Measurements from ENCODE around the gene ADARB1. TPM values are rescaled to one million over a fixed set of nuclear protein-coding genes. Genes with fewer than 3 reads are reported as not detected.
"Not testable (repeated sequence)": the region's sequence is repeated elsewhere in the genome, so short reads cannot be mapped to it uniquely, and the experiment has no call there.

Gene ADARB1
- total RNA-seq = 13.7 TPM
- long read RNA-seq, full-length matches to known transcripts = 1 of 19 reads
- long read RNA-seq, partial matches to known transcripts = 2 of 19 reads
- long read RNA-seq, other reads (novel, unspliced or antisense) = 16 of 19 reads

DNA sequence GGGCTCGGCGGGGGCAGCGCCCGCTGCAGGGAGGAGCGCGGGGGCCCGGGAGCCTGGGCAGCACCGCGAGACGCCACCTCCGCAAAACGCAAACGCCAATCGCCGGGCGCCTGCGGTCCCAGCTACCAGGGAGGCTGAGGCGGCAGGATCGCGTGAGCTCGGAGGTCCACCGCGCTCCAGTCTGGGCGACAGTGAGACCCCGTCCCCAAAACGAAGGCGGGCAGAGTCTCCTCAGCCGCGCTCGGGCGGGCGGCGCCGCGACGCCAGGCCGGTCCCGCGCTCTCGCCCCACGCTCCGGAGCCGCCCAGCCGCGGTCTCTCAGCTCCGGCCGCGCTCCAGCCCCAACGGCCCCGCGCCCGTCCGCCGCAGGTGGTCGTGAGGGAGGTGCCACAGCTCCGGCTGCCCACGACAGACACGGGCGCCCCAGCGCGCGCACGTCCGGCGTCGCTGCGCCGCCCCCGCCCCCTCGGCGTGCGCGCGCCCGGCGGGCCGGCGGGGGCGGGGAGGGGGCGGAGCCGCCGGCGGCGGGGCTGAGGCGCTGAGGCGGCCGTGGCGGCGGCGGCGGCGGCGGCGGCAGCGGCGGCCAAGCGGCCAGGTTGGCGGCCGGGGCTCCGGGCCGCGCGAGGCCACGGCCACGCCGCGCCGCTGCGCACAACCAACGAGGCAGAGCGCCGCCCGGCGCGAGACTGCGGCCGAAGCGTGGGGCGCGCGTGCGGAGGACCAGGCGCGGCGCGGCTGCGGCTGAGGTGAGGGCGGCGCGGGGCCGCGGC is at the start of gene ADARB1:
TSS of gene ADARB1 (plus strand) at position 533 of the 770 bp plus-strand sequence. CDS start 97,077 bp downstream, outside the sequence.
- intact Hi-C loops (cut with DNase I) = loop anchor here (2.0 kb wide), 1 partner anchor 57 kb away; no protein-coding TSS in a partner anchor

DNA sequence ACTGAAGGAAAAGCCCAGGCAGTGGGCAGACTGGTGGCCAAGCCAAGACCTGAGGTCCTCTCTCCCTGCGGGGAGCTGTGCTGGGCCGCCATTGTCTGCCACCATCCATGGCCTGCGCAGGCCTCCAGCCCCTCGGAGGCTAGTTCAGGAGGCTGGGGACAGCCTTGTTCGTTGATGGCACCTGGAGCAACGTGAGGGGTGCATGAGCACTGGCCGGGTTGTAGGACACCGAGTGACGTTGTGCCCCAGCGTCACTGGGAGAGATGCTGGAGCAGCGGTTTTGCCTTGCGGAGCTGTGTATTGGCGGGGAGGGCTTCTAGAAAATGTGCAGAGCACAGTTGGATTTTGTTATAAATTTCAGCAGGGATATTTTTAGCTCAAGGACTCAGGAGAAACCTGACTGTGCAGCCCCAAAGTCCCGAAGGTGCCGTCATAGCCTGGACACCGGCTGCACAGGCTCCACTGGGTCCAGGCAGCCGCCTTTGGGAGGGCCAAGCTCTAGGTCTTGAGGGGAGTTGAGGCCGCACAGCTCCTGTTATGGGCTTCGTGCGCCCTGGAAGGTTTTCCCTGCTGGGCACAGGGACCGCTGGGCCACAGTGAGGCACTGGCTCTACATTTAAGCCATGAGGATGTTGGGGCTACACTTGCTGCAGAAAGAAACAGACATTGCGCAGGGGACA is 48.2 kb upstream of the ADARB1 start:
- intact Hi-C loops (cut with DNase I) = no loop called here
- no peak for DNase-seq (ENCODE audit: low spot score)

More for the DNA sequence above, at the start of gene ADARB1:
- DNase-seq (ENCODE audit: low spot score) = peak; percentile 85

GRCh38 chr21:45026826-45027225 is 47.6 kb upstream of the ADARB1 start:
- DNase-seq (ENCODE audit: low spot score) = no peak
- intact Hi-C loops (cut with DNase I) = no loop called here

DNA sequence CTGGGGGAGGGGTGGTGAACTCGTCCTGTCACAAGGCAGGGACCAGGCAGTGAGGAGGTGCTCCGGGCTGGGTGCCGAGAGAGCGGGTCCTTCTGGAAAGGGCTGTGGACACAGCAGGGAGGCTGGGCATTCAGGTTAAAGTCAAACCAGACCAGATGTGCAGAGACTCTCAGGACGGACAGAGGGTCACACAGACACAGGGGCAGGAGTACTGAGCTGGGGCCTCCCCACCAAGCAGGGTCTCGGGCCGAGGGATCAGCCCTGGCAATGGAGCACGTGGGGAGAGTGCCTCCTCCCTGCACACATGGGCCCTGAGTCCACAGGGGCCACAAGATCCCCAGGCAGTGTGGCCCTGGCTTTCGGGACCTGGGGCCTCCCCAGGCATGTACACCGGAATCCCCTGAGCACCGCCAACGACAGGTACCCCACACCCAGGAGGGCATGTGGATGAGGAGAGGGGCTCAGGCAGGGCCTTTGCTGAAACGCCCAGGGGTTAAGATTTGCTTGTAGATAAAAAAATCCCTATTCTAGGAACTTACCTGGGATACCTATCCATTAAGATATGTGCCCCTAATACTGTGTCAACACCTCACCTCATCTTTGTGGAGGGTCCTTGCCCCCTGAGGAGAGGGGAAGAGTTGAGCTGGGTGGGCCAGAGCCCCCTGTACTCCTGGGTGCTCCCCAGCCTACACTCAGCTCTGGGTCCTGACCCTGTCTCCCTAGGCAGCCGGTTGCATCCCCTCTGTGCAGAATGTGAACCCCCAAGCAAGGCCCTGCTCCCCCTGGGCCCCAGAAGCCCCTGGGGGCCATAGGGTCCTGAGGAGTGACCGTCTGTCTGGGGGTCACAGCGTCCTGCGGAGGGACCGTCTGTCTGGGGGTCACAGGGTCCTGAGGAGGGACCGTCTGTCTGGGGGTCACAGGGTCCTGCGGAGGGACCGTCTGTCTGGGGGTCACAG is 46.9 kb upstream of the ADARB1 start:
- intact Hi-C loops (cut with DNase I) = no loop called here
- peak; percentile 72 for DNase-seq (ENCODE audit: low spot score)

DNA sequence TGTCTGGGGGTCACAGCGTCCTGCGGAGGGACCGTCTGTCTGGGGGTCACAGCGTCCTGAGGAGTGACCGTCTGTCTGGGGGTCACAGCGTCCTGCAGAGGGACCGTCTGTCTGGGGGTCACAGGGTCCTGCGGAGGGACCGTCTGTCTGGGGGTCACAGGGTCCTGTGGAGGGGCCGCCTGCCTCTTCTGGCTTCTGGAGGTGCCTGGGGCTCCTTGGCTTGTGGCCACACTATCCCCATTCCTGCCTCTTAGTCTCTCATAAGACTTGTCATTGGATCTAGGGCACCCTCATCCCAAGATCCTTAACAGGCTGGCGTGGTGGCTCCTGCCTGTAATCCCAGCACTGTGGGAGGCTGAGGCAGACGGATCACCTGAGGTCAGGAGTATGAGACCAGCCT is 45.7 kb upstream of the ADARB1 start:
- DNase-seq (ENCODE audit: low spot score); intact Hi-C loops (cut with DNase I): not testable (repeated sequence)

DNA sequence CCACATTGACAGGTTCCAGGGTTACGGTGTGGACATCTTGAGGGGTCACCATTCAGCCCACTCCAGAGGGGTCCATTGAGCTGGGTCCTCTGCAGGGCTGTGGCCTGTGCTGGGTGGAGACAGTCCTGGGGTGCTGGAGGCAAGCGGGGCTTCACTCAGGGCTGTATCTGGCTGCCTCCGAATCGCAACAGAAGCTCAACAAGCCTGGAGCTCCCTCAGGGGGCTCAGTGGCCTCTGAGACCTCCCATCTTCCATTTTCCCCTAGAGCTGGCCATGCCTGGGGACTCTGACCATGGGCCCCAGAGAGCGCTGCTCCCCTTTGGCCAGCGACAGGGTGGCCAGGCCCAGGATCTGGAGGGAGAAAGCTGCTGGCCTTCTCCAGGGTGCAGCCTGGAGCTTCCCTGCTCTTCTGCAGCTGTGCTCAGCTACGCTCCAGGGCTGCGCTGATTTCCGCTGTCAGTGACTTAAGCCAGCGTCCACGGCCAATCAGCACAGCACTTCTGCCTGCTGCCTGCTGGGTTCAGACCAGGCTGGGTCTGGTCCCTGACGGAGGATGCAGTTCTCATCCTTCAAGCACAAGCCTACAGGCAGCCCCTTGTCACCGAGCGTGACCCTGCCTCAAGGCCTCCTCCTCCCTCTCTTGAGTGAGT is 45.0 kb upstream of the ADARB1 start:
- peak; percentile 79 for DNase-seq (ENCODE audit: low spot score)
- intact Hi-C loops (cut with DNase I) = no loop called here

GRCh38 chr21:45029948-45030681 is 44.3 kb upstream of the ADARB1 start:
- intact Hi-C loops (cut with DNase I) = no loop called here
- no peak for DNase-seq (ENCODE audit: low spot score)

GRCh38 chr21:45030682-45031570 is 43.5 kb upstream of the ADARB1 start:
- no peak for DNase-seq (ENCODE audit: low spot score)
- intact Hi-C loops (cut with DNase I) = no loop called here

DNA sequence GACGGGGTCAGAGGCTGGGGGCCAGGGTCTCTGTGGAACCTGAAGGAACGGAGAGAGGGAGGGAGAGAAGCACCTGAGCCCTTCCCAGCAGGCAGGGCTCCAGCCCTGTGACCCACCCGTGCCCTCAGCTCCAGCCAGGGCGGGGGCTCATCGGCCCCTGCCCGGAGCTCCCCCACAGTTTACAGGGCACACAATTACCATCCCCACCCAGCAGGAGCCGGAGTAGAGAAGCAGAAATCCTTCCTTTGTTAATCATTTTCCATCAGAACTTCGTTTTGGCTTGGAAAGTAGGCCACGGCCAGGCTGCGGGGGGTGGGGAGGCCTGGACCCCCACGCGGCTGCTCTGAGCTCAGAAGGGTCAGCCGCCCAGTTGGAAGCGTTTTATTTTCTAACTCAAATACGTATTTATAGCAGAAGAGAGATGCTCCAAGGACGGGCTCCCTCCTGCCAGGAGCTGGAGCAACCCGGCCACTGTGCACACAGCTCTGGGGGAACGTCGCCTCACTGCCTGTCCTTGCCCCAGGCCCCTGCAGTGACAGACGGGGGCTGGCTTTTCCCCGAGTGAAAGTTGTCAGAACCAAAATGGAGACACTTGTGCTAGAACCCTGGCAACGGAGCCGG is 42.7 kb upstream of the ADARB1 start:
- intact Hi-C loops (cut with DNase I) = no loop called here
- no peak for DNase-seq (ENCODE audit: low spot score)

GRCh38 chr21:45032332-45032731 is 42.0 kb upstream of the ADARB1 start:
- DNase-seq (ENCODE audit: low spot score) = no peak
- intact Hi-C loops (cut with DNase I) = no loop called here

DNA sequence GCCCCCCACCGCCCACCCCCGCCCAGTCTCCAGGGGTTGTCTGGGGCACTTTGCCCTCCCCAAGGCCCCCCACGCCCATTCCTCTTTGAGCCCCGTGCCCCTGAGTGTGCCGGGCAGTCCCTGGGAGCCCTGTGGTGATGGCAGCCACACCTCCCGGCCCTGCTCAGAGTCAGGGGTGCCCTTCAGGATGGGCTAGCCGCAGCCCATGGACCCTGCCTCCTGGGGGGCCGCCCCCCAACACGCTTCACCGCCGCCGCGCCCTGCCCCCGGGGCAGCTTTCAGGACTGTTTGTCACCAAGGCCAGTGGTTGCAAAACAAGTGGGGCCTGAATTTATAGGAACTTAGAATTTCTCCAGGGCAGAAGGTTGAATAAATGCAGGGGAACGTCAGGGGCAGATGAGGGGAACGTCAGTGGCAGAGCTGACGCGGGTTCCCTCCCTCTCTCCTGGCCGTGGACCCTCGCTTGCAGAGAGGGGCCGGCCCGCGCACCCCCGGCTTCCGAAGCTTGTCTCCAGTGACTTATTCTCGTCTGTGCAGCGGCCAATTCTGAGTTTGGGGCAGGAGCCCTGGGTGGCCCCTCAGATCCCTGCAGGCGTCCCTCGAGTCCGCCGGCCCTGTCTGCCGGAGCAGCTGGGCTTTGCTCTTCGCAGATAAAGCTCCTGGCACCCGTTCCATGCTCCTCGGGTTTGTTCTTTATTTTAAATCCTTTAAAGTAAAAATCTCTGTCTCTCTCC is 41.2 kb upstream of the ADARB1 start:
- intact Hi-C loops (cut with DNase I) = no loop called here
- peak; percentile 71 for DNase-seq (ENCODE audit: low spot score)

- peak; percentile 68 for DNase-seq (ENCODE audit: low spot score)
- intact Hi-C loops (cut with DNase I) = no loop called here
Measured at GRCh38 chr21:45033791-45034555, 40.4 kb upstream of the ADARB1 start.

GRCh38 chr21:45034556-45035476 is 39.6 kb upstream of the ADARB1 start:
- peak; percentile 66 for DNase-seq (ENCODE audit: low spot score)
- intact Hi-C loops (cut with DNase I) = no loop called here

GRCh38 chr21:45035477-45035848 is 38.9 kb upstream of the ADARB1 start:
- DNase-seq (ENCODE audit: low spot score) = no peak
- intact Hi-C loops (cut with DNase I) = no loop called here

- intact Hi-C loops (cut with DNase I) = no loop called here
- no peak for DNase-seq (ENCODE audit: low spot score)
Measured at GRCh38 chr21:45036630-45037029, 37.8 kb upstream of the ADARB1 start.
